BLaER1 (cell line): ENCODE data around the gene IL1RAPL1.

Experiments
- H3K27ac ChIP-seq: shearing (Covaris generic); formaldehyde crosslinking; 2 replicates; pipeline ENCODE4 v1.8.1; 2022
- H3K27me3 ChIP-seq: shearing (Covaris generic); formaldehyde crosslinking; 2 replicates; pipeline ENCODE4 v1.8.1; 2022
- H3K36me3 ChIP-seq: shearing (Covaris generic); formaldehyde crosslinking; 2 replicates; pipeline ENCODE4 v1.8.1; 2022
- H3K4me1 ChIP-seq: shearing (Covaris generic); formaldehyde crosslinking; 2 replicates; pipeline ENCODE4 v1.8.1; 2022
- H3K4me2 ChIP-seq: shearing (Covaris generic); formaldehyde crosslinking; 2 replicates; pipeline ENCODE4 v1.8.1; 2022
- H3K4me3 ChIP-seq: shearing (Covaris generic); formaldehyde crosslinking; 2 replicates; pipeline ENCODE4 v1.8.1; 2022
- H3K9ac ChIP-seq: shearing (Covaris generic); formaldehyde crosslinking; 2 replicates; pipeline ENCODE4 v1.8.1; 2022
- H3K9me3 ChIP-seq: shearing (Covaris generic); formaldehyde crosslinking; 2 replicates; pipeline ENCODE4 v1.8.1; 2022
- H4K20me1 ChIP-seq: shearing (Covaris generic); formaldehyde crosslinking; 2 replicates; pipeline ENCODE4 v1.8.1; 2022
- Cebpa-rat ChIP-seq: shearing (Covaris generic); IDR thresholded peaks from 2 replicates; pipeline ENCODE4 v1.8.1; 2022

The IL1RAPL1 gene

DNA sequence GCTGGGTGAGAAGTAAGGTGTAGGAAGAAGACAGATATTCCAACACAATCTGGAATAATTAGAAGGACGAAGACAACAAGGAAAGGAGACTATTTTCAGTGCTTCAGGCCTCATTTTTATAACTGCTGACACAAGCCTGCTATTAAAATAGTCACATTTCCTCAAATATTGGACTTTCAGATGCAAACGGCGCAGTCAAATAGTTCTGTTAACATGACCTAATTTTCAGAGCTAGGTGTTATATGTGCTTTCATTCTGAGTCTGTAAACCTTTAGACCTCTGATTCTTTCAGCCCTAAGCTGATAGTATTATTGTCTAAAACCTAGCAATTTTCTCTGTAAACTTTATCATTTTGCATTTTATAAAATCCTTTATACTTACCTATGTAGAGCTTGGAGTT is 261.5 kb downstream of the IL1RAPL1 start:
- H3K27me3 ChIP-seq = no peaks in the 10 kb centered on the region
- H3K4me3 ChIP-seq = no peak overlapping the region
- H3K27ac ChIP-seq = no peak overlapping the region
- no peaks in the 10 kb centered on the region for H3K9me3 ChIP-seq
- no peaks in the 10 kb centered on the region for H3K4me1 ChIP-seq
- no peaks in the 10 kb centered on the region for H4K20me1 ChIP-seq
- no peaks in the 10 kb centered on the region for H3K36me3 ChIP-seq
- no peak for TF ChIP-seq Cebpa-rat
- no peak overlapping the region for H3K9ac ChIP-seq
- H3K4me2 ChIP-seq = no peak overlapping the region

GRCh38 chrX:28850955-28851354 is 263.7 kb downstream of the IL1RAPL1 start:
- Histone ChIP-seq H3K27me3 (no peaks in the 10 kb centered on the region), H3K36me3 (no peaks in the 10 kb centered on the region), H3K4me3 (no peak overlapping the region), H3K9ac (no peak overlapping the region), H3K27ac (no peak overlapping the region), H3K4me2 (no peak overlapping the region), H3K9me3 (peaks cover 5% of the 10 kb centered on the region; the same call in 1 of the 2 replicates), H3K4me1 (no peaks in the 10 kb centered on the region), H4K20me1 (no peaks in the 10 kb centered on the region)
- TF ChIP-seq Cebpa-rat = no peak

DNA sequence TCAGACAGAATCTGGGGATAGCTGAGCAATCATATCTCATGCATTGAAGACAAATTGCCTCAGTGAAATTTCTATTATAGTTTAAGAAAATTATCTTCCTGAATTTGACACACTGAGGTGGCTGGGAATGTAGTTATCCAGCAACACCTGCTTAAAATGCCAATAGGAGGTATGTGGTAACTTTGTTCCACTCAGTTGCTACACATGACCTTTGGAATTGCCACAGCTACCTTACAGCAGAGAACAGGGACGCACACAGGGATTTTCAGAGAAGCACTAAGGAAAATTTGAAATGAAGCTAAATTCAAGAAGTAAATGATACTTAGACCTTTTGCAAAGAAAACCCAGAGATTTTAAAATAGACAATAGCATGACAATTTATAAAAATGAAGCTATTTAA is 264.6 kb downstream of the IL1RAPL1 start:
- Histone ChIP-seq H3K4me1 (no peaks in the 10 kb centered on the region), H3K4me2 (no peak overlapping the region), H3K27me3 (no peaks in the 10 kb centered on the region), H3K4me3 (no peak overlapping the region), H3K27ac (no peak overlapping the region), H3K9ac (no peak overlapping the region), H3K9me3 (peaks cover 5% of the 10 kb centered on the region; the same call in 1 of the 2 replicates), H3K36me3 (no peaks in the 10 kb centered on the region), H4K20me1 (no peaks in the 10 kb centered on the region)
- TF ChIP-seq Cebpa-rat = no peak

DNA sequence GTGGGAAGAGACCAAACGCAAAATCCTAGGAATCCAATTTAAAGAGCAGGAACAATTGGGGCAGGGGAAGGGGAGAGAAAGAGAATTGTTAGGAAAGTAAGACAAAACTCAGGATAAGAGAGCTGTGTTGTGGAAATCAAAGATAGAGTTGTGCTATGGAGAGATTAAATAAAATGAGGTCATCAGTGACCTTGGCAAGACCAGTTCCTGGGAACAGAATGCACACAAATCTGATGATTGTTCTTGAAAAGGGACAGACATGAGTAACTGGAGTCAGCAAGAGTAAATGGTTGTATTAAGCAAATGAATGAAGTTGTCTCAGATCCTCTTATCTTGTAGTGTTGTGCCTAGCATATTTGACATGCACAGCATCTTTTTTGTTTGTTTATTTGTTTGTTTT is 267.4 kb downstream of the IL1RAPL1 start:
- H3K4me3 ChIP-seq = no peak overlapping the region
- no peaks in the 10 kb centered on the region for H3K36me3 ChIP-seq
- H3K9me3 ChIP-seq = peaks cover 5% of the 10 kb centered on the region; the same call in 1 of the 2 replicates
- no peaks in the 10 kb centered on the region for H3K27me3 ChIP-seq
- H4K20me1 ChIP-seq = no peaks in the 10 kb centered on the region
- TF ChIP-seq Cebpa-rat = no peak
- no peak overlapping the region for H3K27ac ChIP-seq
- H3K4me2 ChIP-seq = no peak overlapping the region
- H3K4me1 ChIP-seq = no peaks in the 10 kb centered on the region
- no peak overlapping the region for H3K9ac ChIP-seq

DNA sequence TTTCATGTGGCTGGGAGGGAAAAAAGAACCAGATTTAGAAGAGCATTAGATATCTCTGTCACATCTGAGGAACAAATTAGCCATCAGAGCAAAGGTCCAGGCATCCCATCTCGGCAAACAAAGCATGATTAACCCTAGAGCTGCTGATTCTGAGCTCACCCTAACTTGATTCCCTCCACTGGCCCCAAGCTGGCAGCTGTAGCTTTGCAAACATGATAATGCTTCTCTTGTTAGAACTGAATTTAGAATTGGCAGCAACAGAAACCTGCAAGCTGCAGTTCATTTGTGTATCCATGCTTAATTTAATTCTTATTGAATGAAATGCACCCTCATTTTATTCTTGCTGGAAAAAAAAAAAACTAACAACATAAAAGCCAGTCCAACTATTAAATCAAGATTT is 289.2 kb downstream of the IL1RAPL1 start:
- no peak overlapping the region for H3K9ac ChIP-seq
- TF ChIP-seq Cebpa-rat = no peak
- H3K4me3 ChIP-seq = no peak overlapping the region
- no peaks in the 10 kb centered on the region for H3K4me1 ChIP-seq
- H3K36me3 ChIP-seq = no peaks in the 10 kb centered on the region
- H3K4me2 ChIP-seq = no peak overlapping the region
- no peaks in the 10 kb centered on the region for H3K27me3 ChIP-seq
- H3K27ac ChIP-seq = no peak overlapping the region
- no peaks in the 10 kb centered on the region for H3K9me3 ChIP-seq
- no peaks in the 10 kb centered on the region for H4K20me1 ChIP-seq

DNA sequence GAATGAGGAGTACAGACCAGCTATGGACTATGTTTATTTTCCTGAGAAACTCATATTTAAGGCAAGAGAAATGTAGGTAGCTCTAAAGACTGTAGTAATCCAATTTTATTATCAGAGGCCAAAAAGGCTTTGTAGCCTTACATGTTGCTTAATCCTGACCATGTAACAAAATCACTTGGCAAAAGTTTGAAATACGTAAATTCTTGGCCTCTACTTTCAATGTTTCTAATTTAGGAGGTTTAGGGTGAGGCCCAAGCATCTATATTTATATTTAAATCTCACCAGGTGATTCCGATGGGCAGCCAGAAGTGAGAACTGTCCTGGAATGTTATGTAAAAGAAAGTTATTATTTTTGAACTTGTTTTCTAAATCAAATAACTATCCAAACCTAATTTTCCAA is 289.7 kb downstream of the IL1RAPL1 start:
- Histone ChIP-seq H4K20me1 (no peaks in the 10 kb centered on the region), H3K9me3 (no peaks in the 10 kb centered on the region), H3K27ac (no peak overlapping the region), H3K4me3 (no peak overlapping the region), H3K4me1 (no peaks in the 10 kb centered on the region), H3K9ac (no peak overlapping the region), H3K36me3 (no peaks in the 10 kb centered on the region), H3K4me2 (no peak overlapping the region), H3K27me3 (no peaks in the 10 kb centered on the region)
- no peak for TF ChIP-seq Cebpa-rat

- no peak for TF ChIP-seq Cebpa-rat
- Histone ChIP-seq H3K4me2 (no peak overlapping the region), H3K4me3 (no peak overlapping the region), H3K4me1 (no peaks in the 10 kb centered on the region), H3K36me3 (no peaks in the 10 kb centered on the region), H3K9me3 (no peaks in the 10 kb centered on the region), H3K27ac (no peak overlapping the region), H4K20me1 (no peaks in the 10 kb centered on the region), H3K27me3 (no peaks in the 10 kb centered on the region), H3K9ac (no peak overlapping the region)
Observed at GRCh38 chrX:28880136-28880535, 292.9 kb downstream of the IL1RAPL1 start.

- no peaks in the 10 kb centered on the region for H3K36me3 ChIP-seq
- no peak overlapping the region for H3K4me3 ChIP-seq
- H3K4me1 ChIP-seq = no peaks in the 10 kb centered on the region
- H3K27ac ChIP-seq = no peak overlapping the region
- H3K27me3 ChIP-seq = no peaks in the 10 kb centered on the region
- no peaks in the 10 kb centered on the region for H4K20me1 ChIP-seq
- no peaks in the 10 kb centered on the region for H3K9me3 ChIP-seq
- H3K4me2 ChIP-seq = no peak overlapping the region
- H3K9ac ChIP-seq = no peak overlapping the region
- no peak for TF ChIP-seq Cebpa-rat
Observed at GRCh38 chrX:28884823-28885222, 297.6 kb downstream of the IL1RAPL1 start.

DNA sequence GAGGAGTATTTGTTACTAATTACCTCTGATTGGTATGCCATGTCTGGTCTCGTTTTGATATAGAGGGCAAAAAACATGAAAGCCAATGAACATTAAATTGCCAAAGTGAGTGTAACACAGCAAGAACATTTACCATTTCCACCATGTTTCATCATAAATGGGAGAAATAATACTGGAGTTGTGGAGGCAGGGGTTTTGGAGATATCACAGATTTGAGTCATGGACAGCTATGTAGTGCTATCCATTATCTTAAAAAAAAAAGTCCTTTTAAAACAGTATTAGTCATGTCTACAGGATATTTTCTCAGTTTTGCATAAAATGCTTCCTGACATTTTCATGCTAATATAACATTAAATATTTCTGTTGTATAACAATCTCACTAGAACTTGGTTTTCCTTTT is 301.2 kb downstream of the IL1RAPL1 start:
- no peaks in the 10 kb centered on the region for H3K36me3 ChIP-seq
- no peaks in the 10 kb centered on the region for H4K20me1 ChIP-seq
- H3K4me1 ChIP-seq = no peaks in the 10 kb centered on the region
- H3K9me3 ChIP-seq = no peaks in the 10 kb centered on the region
- no peak overlapping the region for H3K4me2 ChIP-seq
- H3K9ac ChIP-seq = no peak overlapping the region
- TF ChIP-seq Cebpa-rat = no peak
- no peaks in the 10 kb centered on the region for H3K27me3 ChIP-seq
- H3K4me3 ChIP-seq = no peak overlapping the region
- no peak overlapping the region for H3K27ac ChIP-seq

DNA sequence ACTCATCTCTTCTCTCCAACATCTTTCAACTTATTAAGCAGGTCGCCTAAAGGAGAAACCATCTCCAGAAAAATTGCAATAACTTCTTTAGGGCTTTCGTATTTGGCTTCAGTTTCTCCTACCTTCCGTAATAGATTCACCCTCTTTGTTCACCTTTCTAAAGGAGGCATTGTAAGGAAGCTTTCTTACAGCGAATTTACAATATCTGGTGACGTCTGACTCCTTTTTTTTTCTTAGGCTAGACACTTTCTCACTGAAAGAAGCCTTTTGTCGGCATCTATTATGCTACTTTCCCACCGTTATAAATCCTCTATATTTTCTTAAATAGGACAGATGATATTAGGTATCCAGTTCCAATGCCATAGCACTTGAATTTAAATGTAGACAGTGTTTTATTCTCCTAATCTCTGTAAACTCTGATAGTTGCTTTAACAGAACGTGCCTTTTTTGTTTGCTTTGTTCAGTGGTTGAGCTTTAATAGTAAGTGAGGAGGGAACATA is 302.4 kb downstream of the IL1RAPL1 start:
- H4K20me1 ChIP-seq = no peaks in the 10 kb centered on the region
- no peak overlapping the region for H3K27ac ChIP-seq
- H3K9me3 ChIP-seq = no peaks in the 10 kb centered on the region
- H3K4me2 ChIP-seq = no peak overlapping the region
- H3K4me1 ChIP-seq = no peaks in the 10 kb centered on the region
- H3K4me3 ChIP-seq = no peak overlapping the region
- no peak overlapping the region for H3K9ac ChIP-seq
- no peaks in the 10 kb centered on the region for H3K27me3 ChIP-seq
- no peak for TF ChIP-seq Cebpa-rat
- no peaks in the 10 kb centered on the region for H3K36me3 ChIP-seq

GRCh38 chrX:28901637-28902036 is 314.4 kb downstream of the IL1RAPL1 start:
- no peak for TF ChIP-seq Cebpa-rat
- H3K4me2 ChIP-seq = no peak overlapping the region

More at GRCh38 chrX:28901637-28902036, 314.4 kb downstream of the IL1RAPL1 start:
- Histone ChIP-seq H3K4me3 (no peak overlapping the region), H4K20me1 (no peaks in the 10 kb centered on the region), H3K9me3 (no peaks in the 10 kb centered on the region), H3K9ac (no peak overlapping the region), H3K4me1 (no peaks in the 10 kb centered on the region), H3K27ac (no peak overlapping the region), H3K36me3 (no peaks in the 10 kb centered on the region), H3K27me3 (no peaks in the 10 kb centered on the region)
